Measurements from ENCODE around the gene WWC2. TPM values are rescaled to one million over a fixed set of nuclear protein-coding genes. Genes with fewer than 3 reads are reported as not detected.
"Not testable (repeated sequence)": the region's sequence is repeated elsewhere in the genome, so short reads cannot be mapped to it uniquely, and the experiment has no call there.

The WWC2 gene
- total RNA-seq, 1 experiment from 2014 or later = 27.7 TPM

DNA sequence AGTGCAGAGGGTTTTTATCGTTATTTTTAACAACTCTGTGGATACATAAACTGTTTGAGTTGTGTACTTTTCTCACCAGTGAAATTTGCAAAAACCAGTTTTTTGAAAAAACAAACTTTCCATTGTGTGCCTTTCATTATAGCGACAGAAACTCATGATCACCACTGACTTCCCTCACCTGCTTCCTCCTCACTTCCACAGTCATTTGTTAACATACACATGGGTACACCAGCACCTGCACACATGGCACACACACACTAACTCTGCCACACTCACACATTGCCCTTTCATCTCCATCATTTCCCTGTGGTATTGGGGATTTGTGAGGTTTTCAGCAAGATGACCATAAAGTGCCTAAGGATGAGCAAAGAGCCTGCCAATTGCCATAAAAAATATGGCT, 200.4 kb downstream of the WWC2 start:
- no peak for DNase-seq (ENCODE audit: low spot score)

- peak; percentile 60 for DNase-seq (ENCODE audit: low spot score)
Observed at GRCh38 chr4:183300070-183300469, 201.0 kb downstream of the WWC2 start.

GRCh38 chr4:183300655-183301054, 201.6 kb downstream of the WWC2 start:
- no peak for DNase-seq (ENCODE audit: low spot score)

DNA sequence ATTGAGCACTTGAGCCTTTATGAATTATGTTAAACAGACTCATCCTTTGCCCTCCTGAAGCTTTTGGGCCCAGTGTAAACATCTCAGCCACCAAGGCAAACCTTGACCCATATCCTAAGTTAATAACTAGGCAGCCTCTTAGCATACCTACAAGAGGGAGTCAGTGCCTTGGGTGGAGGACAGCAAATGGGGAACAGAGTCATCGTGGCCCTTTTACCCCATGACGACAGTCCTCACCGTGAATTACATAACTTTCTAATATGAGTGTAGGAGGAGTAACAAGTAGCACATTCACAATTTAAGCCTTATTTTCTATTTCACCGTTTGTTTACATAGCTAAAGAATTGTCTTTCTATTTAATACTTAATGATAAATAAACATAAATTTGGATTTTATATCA, 204.2 kb downstream of the WWC2 start:
- no peak for DNase-seq (ENCODE audit: low spot score)

DNA sequence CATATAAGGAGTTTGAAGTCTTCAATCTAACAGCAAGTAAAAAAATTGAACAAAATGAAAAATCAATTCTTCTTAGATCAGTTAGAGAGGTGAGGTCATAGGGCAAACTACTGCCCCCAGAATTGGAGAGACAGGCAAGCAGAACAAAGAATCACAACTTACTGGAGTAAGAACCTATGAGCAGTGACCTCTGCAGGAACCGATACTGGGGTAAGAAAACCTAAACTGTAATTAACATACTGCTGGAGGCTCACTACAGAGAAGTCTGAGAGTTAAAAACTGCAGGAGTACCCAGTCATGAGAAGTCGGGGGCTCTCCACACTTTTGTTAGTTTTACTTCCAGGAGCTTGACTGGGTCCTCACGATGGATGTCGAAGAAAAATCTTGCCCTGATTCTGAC, 205.0 kb downstream of the WWC2 start:
- no peak for DNase-seq (ENCODE audit: low spot score)

DNA sequence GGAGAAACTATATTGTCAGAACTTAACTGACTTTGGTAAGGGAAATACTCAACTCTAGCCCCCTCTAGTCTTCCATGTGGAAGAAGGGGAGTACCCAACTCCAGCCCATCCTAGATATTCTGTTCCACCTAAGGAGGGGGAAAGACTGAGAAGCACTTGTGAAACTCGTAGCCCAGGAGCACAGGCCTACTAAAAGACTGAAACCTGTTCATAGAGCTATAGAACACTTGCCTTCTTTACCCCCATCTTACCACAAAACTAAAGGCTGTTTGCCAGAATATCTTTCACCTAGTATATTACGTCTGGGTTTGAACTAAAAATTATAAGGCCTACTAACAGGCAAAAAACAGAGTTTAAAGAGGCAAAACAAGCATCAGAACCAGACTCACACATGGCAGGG, 205.5 kb downstream of the WWC2 start:
- no peak for DNase-seq (ENCODE audit: low spot score)

- DNase-seq (ENCODE audit: low spot score) = no peak
Observed at GRCh38 chr4:183306811-183307210, 207.8 kb downstream of the WWC2 start.

GRCh38 chr4:183312841-183313240, 213.8 kb downstream of the WWC2 start:
- no peak for DNase-seq (ENCODE audit: low spot score)

DNA sequence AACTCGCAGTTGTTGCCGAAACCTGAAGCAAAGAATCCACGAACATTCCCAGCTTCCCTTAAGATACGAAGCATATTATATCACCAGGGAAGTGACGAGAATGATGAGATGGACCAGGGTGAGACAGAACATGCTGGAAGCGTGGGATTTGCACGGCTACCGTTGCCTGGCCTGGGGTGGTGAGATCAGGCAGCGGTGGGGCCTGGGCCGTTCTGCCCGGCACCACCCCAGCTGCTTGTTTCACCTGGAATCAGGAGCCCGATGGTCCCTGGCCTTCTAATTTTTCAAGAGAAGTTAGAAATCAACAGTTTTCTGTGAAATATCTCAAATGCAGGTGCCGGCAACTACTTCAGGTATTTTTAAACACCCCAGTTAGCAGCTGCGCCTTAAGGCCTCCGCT, 215.3 kb downstream of the WWC2 start:
- no peak for DNase-seq (ENCODE audit: low spot score)

DNA sequence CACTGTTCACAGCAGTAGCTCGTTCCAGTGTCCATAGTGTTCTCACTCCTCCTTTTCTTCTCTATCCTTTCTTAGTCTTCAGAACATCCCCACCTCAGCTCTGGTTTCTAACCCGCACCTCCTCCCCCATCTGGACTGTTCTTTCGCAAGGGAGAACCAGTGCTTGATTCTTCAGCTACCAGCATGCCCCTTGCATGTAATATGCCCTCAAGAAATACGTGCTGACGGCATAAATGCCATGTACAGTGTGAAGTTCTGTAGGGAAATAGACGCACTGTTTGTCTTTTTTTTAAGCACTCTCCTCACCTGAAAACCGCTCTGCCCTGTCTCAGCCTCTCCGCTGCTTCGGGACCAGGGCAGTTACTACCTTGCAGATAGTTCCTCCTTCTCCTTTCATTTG, 215.7 kb downstream of the WWC2 start:
- no peak for DNase-seq (ENCODE audit: low spot score)

DNA sequence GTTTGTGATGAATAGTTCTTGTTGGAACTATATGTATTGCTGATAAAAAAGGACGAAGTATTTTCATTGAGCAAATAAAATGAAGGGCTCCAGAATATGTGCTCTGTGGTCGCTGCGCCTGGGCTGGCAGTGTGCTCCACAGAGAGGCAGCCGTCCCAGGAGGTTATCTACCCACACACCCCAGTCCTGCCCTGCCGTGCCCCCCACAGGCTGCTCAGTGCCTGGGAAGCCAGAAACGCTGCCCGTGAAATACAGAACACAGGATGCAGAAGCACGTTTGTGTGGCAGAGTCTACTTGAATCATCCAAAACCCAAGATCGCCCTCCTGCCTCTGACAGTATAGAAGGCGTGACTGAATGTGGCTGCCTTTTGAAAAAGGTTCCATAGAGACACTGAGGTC, 219.6 kb downstream of the WWC2 start:
- DNase-seq (ENCODE audit: low spot score) = no peak

- DNase-seq (ENCODE audit: low spot score) = no peak
Observed at GRCh38 chr4:183320211-183321059, 221.4 kb downstream of the WWC2 start, which contains the start of gene CLDN22. CLDN22 (minus strand) TSS chr4:183320276; CDS start chr4:183320218, 58 bp downstream.

- no peak for DNase-seq (ENCODE audit: low spot score)
Observed at GRCh38 chr4:183321079-183321478, 222.0 kb downstream of the WWC2 start.

GRCh38 chr4:183321516-183321915, 222.5 kb downstream of the WWC2 start:
- DNase-seq (ENCODE audit: low spot score) = no peak

DNA sequence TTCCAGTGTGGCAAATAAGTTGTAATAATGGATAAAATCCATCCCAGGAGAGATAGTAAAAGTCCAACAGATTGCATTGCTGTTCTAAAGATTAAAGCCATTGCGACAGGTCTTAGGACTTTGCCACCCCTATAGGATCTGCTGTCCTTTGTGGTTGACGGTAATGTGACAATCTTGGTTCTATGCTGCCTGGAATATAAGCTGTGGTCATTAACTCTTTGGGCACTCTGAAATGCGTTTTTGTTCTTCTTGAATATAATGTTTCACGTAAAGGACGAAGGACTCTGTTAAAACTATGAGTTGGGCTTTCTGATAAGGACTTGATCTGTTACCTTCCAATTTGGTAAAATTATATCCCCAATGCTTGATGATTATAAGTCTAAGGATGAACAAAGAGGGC, 223.3 kb downstream of the WWC2 start, which contains the start of gene CLDN24:
TSS of gene CLDN24 (minus strand) at position 101 of the 400 bp plus-strand sequence. CDS start at position 101, 0 bp downstream.
- no peak for DNase-seq (ENCODE audit: low spot score)

- no peak for DNase-seq (ENCODE audit: low spot score)
Observed at GRCh38 chr4:183323295-183323694, 224.2 kb downstream of the WWC2 start.

DNA sequence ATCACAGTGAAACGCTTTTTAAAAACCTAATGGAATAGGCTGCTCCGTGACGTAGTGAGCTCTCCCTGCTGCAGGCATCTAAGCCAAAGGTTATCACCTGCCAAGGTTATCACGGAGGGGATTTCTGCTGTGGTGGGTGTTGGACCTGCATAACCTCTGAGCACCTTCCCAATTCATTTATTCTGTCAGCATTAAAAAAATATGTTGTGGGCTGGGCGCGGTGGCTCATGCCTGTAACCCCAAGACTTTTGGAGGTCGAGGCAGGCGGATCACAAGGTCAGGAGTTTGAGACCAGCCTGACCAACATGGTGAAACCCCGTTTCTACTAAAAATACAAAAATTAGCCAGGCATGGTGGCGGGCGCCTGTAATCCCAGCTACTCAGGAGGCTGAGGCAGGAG, 225.0 kb downstream of the WWC2 start:
- DNase-seq (ENCODE audit: low spot score) = not testable (repeated sequence)

DNA sequence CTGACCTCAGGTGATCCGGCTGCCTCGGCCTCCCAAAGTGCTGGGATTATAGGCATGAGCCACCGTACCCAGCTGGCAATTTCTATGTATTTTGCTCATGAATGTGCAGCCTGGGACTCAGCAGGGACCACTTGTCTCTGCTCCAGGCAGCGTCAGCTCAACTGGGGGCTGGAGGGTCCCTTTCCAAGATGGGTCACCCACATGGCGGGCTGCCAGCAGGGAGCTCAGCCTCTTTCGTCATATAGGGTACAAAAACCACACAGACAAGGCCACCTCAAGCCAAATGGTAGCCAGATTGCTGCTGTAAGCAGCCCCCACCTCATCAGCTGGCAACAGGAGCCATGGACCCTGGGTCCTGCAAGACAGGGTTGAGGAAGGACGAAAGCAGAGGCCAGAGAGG, 225.6 kb downstream of the WWC2 start:
- no peak for DNase-seq (ENCODE audit: low spot score)

GRCh38 chr4:183326387-183326786, 227.3 kb downstream of the WWC2 start:
- not testable (repeated sequence) for DNase-seq (ENCODE audit: low spot score)

GRCh38 chr4:183326853-183327252, 227.8 kb downstream of the WWC2 start:
- peak; percentile 36 for DNase-seq (ENCODE audit: low spot score)

GRCh38 chr4:183327827-183328226, 228.8 kb downstream of the WWC2 start:
- DNase-seq (ENCODE audit: low spot score) = no peak

DNA sequence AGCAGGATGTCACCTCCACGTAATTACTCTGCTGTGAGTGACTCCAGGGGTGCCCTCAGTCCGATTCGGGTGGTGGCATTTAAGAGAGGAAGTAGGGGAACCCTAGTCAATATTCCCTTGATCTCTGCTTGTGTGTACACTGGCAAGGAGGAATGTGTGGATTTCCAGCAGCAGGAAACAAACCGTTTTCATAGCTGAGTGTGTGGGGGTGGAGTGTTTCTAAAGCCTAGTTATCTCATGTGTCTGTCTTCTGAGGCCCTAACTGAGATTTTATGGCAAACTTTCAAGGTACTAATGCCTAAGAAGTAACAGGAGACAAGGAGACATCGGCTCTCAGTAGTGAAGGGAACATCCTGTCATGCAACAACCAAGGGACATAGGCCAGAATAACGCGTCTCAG, 229.8 kb downstream of the WWC2 start:
- DNase-seq (ENCODE audit: low spot score) = no peak

- DNase-seq (ENCODE audit: low spot score) = no peak
Observed at GRCh38 chr4:183329244-183329643, 230.2 kb downstream of the WWC2 start.

Data from A172 (cell line).